Uterus (tissue), 2 donors: ENCODE results near the gene PLCE1.

ENCODE experiments used
- CTCF ChIP-seq, 4 experiments: fragments of 200-600 bp in 2 of 4; fragments of 450-650 bp in 2 of 4; sonication (generic) in 2 of 4; IDR thresholded peaks; one replicate each; pipeline ENCODE4 v1.5.1; 2016 to 2019; ENCODE audit warnings: antibody characterized with exemption in 4 of 4, mild to moderate bottlenecking in 2 of 4, moderate library complexity in 1 of 4
- POLR2A ChIP-seq, 2 donors: fragments of 450-650 bp; IDR thresholded peaks; one replicate each; pipeline ENCODE4 v1.6.1; 2016; ENCODE audit warnings: antibody characterized with exemption in 2 of 2, mild to moderate bottlenecking in 1 of 2, moderate library complexity in 1 of 2

GRCh38 chr10:93968540-93968945, 25.2 kb upstream of the PLCE1 start:
- TF ChIP-seq CTCF (IDR thresholded peaks at IDR 0.05) = no peak
- TF ChIP-seq POLR2A (IDR thresholded peaks at IDR 0.05) = no peak
